Ecto neural progenitor cell (in vitro differentiated cells): ENCODE results near the gene LTBP2.
A peak's percentile ranks its signal among the peaks of the same experiment; 100 is the strongest.

Experiments used
- DNase-seq: peaks from one replicate; pipeline ENCODE4 v3.0.0-alpha.2; 2018; ENCODE audit warnings: low spot score

The LTBP2 gene

DNA sequence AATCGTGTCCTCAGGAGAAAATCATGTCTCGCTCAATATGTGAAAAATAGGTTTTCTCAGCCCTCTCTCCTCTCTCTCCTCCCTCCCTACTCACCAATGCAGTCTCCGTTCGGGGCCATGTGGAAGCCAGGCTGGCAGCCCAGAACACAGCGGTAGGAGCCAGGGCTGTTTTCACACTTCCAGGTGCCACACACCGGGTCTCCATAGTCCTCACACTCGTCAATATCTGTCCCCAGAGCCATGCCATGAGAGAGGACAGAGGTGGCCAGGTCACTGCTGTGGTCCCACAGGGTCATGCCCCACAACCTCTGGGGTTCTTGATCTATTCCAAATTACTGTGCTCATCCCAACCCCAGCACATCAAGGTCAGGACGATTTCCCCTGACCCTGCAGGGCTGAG, 105.0 kb downstream of the LTBP2 start:
- no peak for DNase-seq

- DNase-seq, result no peak
Observed at GRCh38 chr14:74506411-74506851, 105.6 kb downstream of the LTBP2 start.

GRCh38 chr14:74505831-74506230, 106.2 kb downstream of the LTBP2 start:
- no peak for DNase-seq

- no peak for DNase-seq
Observed at GRCh38 chr14:74504874-74505720, 106.9 kb downstream of the LTBP2 start.

DNA sequence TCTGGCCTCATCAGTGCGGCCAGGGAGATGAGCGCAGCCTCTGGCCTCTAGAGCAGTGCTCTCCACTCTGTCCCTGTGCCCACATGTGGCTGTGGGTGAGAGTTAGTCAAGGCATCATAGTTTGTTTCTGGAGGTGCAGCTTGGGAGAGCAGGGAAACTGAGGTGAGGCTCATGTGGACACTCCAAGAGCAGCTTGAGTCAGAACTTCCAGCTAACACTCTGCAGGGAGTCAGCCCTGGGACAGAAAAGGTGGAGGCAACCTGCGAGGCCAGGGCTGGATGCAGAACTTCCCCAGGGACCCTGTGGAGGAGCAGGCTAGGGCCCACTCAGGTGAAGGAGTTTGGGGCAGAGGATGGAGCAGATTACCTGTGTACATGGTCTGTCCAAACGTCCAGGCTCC, 107.6 kb downstream of the LTBP2 start:
- no peak for DNase-seq

- DNase-seq, result no peak
Observed at GRCh38 chr14:74503938-74504335, 108.1 kb downstream of the LTBP2 start.

DNA sequence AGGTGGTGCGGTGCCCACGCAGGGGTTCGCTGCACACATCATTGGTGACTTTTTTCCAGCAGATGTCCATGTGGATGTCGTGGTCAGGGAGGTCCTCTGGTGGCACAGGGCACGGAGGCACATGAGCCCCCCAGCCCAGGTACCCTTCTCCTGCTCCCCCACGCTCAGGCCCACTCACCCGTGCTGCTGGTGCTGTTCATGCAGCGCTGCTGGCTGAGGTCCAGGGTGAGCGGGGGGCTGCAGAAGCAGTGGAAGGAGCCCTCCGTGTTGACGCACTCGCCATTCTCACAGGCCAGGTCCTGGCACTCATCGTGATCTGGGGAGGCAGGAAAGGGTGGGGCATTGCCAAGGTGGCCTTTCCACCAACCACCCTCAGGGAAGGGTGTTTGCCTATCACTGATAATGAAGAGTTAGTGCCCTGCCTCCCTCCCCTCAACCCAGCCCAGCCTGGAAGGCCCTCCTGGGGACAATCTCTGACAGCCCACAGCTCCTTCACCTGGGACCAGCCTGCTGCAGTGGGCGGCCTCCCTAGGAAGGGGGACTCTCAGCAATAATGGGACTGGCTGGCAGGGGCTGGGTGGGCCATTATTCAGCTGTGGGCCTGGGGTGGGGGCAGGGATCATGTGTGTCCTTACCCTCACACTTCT, 108.6 kb downstream of the LTBP2 start:
- no peak for DNase-seq

DNA sequence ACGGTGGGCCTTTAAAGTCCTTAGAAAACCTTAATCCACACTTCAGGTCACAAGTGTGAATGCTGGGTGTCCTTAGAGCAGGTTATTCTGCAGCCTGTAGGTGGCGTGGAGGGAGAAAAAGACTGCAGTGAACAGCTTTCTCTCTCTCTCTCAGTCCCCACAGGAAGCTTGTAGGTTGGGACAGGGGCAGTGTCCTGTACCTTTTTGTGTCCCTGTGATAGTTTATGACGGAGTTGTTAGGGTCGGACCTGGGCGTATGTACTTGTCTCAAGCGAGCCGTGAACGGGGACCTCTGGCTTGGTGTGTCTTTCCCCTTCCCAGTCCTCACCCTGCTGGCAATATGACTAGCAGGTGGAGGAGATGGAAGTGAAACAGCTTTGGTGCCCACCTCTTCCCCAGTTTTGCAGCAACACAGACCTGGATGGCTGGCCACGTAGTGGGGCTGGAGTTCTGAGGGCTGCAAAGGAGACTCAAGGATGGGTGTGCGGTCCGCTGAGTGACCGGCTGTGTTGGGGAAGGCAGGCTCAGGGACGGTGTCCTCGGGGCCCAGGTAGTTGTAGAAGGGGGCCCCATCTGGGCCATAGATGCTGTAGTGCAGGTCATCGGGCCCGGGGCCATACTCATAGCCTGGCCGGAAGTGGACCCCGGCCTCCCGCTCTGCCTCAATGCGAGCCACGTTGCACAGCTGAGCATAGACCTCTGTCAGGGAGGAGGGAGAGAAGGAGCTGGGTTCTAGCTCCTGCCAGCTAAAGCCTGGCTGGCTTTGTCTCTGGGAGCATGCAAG, 109.6 kb downstream of the LTBP2 start:
- DNase-seq, result no peak

- DNase-seq, result no peak
Observed at GRCh38 chr14:74501691-74502090, 110.3 kb downstream of the LTBP2 start.

- peak; percentile 78 for DNase-seq
Observed at GRCh38 chr14:74501135-74501614, 110.9 kb downstream of the LTBP2 start.

DNA sequence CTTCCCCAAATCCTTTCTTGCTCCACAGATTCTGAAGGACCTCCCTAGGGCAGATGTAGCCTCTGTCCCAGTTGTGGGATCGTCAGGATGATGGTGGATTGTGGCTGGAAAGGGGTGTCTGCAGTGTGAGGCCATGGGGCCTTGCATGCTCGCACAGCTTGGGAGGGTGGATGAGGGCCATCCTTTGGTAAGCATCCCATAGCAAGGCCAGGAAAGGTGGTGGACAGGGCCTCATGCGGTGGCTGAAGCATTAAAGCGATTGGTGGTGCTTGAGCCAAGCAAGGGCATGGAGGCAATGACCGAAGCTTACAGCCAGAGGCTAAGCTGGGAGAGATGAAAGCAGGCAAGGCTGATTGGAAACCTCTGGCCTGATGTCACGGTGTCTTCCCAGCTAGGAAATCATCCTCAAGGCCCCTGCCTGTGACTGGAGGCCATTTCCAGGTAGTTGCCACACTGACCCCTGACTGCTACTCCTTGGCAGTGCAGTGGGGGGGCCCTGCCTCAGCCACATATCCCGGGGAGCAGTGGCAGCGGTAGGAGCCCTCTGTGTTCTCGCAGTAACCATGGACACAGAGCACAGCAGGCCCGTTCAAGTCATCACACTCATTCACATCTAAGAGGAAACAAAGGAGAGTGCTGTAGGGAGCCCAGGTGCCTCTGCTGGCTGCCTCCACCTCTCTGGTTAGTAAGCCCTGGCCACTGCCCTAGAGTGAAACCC, 111.5 kb downstream of the LTBP2 start:
- peak; percentile 61 for DNase-seq

- DNase-seq, result no peak
Observed at GRCh38 chr14:74495356-74495755, 116.7 kb downstream of the LTBP2 start.

- peak; percentile 100 for DNase-seq
Observed at GRCh38 chr14:74493343-74494261, 118.4 kb downstream of the LTBP2 start, which contains the start of gene ISCA2. TSS of gene ISCA2 (plus strand) at chr14:74493765. CDS start at chr14:74493775, 10 bp downstream.

- no peak for DNase-seq
Observed at GRCh38 chr14:74492776-74493342, 119.2 kb downstream of the LTBP2 start, which contains the start of gene NPC2. TSS of gene NPC2 (minus strand) at chr14:74493305. CDS start at chr14:74493274, 31 bp downstream.

- no peak for DNase-seq
Observed at GRCh38 chr14:74491956-74492775, 119.9 kb downstream of the LTBP2 start.

DNA sequence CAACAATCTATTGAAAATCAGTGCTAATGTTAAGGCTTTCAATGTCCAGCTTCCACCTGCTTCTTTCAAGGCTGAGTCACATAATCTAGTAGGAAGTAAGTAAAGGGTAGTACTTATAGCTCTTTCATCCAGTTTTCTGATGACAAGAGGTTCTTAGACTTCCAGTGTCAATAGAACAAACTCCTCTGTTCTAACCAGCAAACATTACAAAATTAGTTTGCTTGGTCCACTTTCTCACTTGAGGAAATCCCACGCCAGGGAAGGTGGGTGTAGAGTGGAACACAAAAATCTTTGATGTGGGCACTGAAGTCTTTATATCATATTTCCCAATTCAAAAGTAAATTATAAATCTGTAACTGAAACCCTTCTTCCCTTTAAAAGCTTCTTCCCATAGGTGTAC, 121.6 kb downstream of the LTBP2 start:
- no peak for DNase-seq

GRCh38 chr14:74488786-74489397, 123.1 kb downstream of the LTBP2 start:
- no peak for DNase-seq

DNA sequence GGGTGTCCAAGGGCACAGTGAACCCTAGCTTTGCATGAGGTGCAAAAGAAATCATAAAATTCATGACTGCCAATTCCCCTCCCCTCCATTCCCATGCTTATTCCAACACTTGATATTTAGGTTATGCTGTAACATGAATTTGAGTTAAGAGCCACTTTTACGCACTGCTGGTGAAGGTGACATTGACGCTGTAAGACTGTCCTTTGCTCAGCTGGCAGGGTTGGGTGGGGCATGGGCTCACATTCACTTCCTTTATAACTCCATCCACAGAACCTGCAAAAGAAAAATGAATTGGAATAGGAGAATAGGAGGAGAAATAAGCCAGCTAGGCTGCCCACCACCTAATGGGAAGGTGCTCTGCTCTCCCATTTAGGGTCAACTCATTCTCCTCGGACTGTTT, 125.9 kb downstream of the LTBP2 start:
- no peak for DNase-seq

DNA sequence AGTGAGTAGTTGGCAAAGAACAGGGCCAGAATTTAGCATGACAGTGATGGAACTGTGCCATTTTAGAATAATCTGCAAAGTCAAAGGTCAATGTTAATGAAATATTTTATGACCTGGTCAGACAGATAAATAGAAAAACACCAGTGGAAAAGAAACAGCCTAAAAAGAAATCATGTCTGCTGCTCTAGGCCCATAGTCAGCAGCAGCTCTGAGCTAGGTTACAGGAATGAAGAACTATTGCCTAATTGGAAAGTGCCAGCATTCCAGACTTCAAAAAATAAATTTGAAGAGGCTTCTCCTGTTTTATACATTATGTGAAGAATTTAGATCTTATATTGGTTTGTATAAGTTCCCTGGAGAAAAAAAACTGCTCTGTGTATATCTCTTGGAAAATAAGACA, 128.7 kb downstream of the LTBP2 start:
- DNase-seq, result no peak
